GM21526 (cell line): Measurements from ENCODE around the gene NISCH.
A peak's percentile ranks its signal among the peaks of the same experiment; 100 is the strongest.

Experiments
- ATAC-seq: cut with Tn5 transposase; IDR thresholded peaks from one replicate; pipeline ENCODE4 v1.9.1; 2021; ENCODE audit warnings: moderate library complexity; ENCODE audit not compliant: unreplicated experiment, low FRiP score

Gene NISCH

GRCh38 chr3:52534281-52535183, 79.1 kb downstream of the NISCH start:
- ATAC-seq: no peak

- no peak for ATAC-seq
Measured at GRCh38 chr3:52535411-52536111, 80.2 kb downstream of the NISCH start.

- no peak for ATAC-seq
Measured at GRCh38 chr3:52536112-52536368, 80.6 kb downstream of the NISCH start.

- ATAC-seq: peak; percentile 78
Measured at GRCh38 chr3:52536369-52537164, 81.2 kb downstream of the NISCH start, which contains the start of gene UQCC5. UQCC5 (plus strand) TSS chr3:52536605; CDS start chr3:52536756, 151 bp downstream.

GRCh38 chr3:52537165-52537620, 81.8 kb downstream of the NISCH start:
- no peak for ATAC-seq

GRCh38 chr3:52537726-52538421, 82.5 kb downstream of the NISCH start:
- ATAC-seq: no peak

- ATAC-seq: no peak
Measured at GRCh38 chr3:52539010-52539653, 83.7 kb downstream of the NISCH start.

- ATAC-seq: no peak
Measured at GRCh38 chr3:52541050-52541449, 85.6 kb downstream of the NISCH start.
